HG02938 (cell line): ENCODE measurements around the gene KCNQ2.

Experiments
- ATAC-seq: cut with Tn5 transposase; IDR thresholded peaks from one replicate; pipeline ENCODE4 v1.9.1; 2021; ENCODE audit warnings: mild to moderate bottlenecking, moderate library complexity; ENCODE audit not compliant: unreplicated experiment

The KCNQ2 gene

GRCh38 chr20:63471717-63471980, 806 bp downstream of the KCNQ2 start:
- ATAC-seq: no peak

DNA sequence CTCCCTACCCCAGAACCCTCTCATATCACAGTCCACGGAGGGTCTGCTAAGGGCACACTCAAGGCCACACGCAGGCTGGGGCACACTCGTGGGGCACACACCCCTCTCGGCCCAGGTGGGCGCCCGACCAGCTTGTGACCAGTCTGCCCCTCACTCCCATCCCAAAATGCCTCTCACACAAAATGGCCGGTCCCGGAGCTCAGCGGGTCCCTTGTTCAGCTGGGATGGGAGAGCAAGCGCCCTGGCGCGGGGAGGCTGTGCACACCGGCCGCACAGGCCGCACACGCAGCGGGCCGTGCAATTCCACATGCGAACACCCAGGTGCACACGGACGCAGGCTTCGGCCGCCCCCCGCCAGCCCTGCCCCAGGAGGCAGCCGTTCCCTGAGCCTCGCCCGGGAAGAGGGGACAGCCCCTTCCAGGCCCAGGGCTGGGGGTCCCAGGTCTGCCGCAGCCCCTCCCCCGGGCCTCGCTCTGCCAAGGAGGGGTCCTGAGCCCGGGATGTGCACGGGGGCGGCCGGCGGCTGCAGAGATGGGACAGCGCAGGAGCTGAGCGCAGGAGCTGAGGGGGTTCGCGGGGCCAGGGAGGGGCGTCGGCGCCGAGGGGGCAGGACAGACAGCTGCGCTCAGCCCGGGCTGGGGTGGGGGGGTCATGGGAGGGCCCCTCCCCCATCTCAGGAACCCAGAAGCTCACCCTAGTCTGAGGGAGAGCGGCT, 1.3 kb downstream of the KCNQ2 start:
- no peak for ATAC-seq

GRCh38 chr20:63470410-63470809, 2.0 kb downstream of the KCNQ2 start:
- no peak for ATAC-seq

DNA sequence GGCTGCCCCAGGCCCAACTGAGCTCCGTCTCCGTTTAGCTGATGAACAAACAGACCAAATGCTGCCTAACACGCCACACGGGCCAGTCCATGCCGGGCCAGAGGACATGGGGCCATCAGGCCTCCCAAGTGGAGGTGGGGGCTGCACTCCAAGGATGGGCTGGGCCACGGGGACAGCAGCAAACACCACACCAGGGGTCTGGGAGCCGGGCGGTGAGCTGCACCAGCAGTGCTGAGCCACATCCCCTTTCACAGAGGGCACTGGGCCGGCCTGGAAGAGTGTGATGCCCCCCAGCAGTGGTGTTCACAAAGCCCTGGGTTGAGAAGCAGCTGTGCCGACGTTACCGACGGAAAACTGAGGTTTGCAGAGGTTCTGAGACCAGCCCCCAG, 2.7 kb downstream of the KCNQ2 start:
- no peak for ATAC-seq

DNA sequence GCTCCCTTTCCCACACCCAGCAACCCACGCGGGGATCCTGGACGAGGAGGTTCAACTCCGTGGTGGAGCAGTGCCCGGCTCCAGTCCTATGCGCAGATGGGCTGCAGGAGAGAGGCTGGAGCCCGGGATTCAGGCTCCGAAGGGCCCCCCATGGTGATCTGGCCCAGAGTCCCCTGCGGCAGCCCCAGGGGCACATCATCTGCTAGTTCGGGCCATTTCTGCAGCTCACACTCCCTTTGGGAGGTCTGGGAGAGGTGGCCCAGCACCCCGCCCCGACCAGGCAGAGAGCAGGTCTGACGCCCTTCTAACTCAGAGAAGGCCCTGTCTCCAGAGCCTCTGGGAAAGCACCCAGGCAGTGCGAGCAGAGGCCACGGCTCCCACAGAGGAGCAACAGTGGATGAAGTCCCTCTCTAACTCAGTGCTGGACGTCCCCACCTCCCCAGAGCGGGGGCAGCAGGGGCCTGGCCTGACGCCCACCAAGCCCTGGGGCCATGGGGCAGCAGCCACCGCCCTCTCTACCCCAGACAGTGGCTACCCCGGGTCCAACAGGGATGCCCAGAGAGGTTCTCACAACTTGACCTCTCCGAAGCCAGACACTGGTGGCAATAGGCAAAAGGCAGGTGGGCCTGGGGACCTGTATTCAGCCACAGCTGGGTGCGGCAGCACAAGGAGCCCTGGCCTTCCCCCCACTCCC, 3.3 kb downstream of the KCNQ2 start:
- no peak for ATAC-seq

- ATAC-seq: no peak
Measured at GRCh38 chr20:63468421-63468820, 4.0 kb downstream of the KCNQ2 start.

GRCh38 chr20:63467294-63468083, 5.0 kb downstream of the KCNQ2 start:
- no peak for ATAC-seq

- no peak for ATAC-seq
Measured at GRCh38 chr20:63466861-63467260, 5.6 kb downstream of the KCNQ2 start.

- ATAC-seq: no peak
Measured at GRCh38 chr20:63466250-63466825, 6.1 kb downstream of the KCNQ2 start.

DNA sequence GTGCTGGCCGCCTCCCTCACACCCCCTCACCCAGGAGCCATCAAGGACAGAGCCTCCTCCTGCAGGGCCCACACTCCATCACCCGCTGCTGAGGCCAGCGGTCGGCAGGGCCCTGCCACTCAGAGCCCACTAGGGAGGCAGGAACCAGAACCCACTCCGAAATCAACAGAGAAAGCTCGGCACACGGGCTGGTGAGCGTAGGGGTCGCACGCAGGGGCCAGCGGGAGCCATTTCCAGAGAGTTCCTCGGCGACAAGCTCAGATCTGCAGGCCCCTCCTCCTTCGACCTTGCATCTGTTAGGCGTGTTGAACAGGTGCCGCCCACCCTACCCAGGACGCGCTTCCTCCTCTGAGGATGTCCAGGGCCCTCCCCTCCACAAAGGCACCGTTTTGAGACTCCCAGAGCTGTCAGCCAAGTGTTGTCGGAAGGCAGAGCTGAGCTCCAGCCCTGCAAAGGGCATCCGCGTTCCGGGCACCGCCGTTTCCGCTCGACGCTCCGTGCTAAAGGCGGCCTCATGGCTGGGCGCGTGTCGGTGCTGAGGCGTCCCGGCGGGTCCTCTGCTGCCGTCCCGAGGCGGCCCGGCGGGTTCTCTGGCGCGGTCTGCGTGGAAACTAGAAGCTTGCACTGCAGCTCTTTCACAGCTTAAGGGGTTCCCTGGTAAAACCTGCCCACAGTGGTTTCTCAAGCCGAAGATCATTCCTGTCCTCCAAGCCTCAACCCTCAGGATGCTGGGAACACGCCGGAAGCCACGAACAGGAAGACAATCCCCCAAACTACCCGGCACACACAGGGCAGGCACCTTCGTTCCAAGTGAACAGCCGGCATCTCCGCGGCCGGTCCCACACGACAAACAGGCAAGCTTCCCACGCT, 6.8 kb downstream of the KCNQ2 start:
- ATAC-seq: no peak

GRCh38 chr20:63464289-63464635, 8.2 kb downstream of the KCNQ2 start:
- ATAC-seq: no peak

- ATAC-seq: no peak
Measured at GRCh38 chr20:63463400-63464288, 8.8 kb downstream of the KCNQ2 start.

- no peak for ATAC-seq
Measured at GRCh38 chr20:63462244-63462643, 10.2 kb downstream of the KCNQ2 start.

DNA sequence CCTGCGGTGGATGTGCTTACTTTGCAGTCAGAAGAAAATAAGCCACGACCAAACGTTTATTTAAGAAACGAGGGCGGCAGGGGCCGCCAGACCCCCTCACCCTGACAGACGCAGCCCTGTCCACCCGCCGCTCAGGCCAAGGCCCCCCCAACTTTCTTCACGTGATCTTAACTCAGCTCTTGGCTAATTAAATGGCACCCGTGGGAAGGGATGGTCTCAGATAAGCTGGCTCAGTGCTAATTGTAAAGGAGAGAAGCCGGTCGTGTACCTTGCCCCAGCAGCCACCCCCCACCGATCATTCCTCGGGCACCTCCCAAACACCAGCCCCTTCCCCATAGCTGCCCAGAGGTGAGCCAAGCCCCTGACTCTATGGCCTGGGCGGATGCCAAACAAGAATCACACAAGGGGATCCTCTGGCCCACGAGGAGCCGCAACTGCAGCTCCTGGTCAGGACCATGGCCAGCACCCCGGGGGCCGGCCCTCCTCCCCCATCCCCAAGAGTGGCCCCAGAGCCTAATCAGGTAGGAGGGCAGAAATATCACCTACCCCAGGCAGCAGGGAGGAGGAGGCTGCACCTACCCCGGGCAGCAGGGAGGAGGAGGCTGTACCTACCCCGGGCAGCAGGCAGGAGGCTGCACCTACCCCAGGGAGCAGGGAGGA, 11.2 kb downstream of the KCNQ2 start:
- no peak for ATAC-seq

GRCh38 chr20:63459070-63459380, 13.4 kb downstream of the KCNQ2 start:
- no peak for ATAC-seq

DNA sequence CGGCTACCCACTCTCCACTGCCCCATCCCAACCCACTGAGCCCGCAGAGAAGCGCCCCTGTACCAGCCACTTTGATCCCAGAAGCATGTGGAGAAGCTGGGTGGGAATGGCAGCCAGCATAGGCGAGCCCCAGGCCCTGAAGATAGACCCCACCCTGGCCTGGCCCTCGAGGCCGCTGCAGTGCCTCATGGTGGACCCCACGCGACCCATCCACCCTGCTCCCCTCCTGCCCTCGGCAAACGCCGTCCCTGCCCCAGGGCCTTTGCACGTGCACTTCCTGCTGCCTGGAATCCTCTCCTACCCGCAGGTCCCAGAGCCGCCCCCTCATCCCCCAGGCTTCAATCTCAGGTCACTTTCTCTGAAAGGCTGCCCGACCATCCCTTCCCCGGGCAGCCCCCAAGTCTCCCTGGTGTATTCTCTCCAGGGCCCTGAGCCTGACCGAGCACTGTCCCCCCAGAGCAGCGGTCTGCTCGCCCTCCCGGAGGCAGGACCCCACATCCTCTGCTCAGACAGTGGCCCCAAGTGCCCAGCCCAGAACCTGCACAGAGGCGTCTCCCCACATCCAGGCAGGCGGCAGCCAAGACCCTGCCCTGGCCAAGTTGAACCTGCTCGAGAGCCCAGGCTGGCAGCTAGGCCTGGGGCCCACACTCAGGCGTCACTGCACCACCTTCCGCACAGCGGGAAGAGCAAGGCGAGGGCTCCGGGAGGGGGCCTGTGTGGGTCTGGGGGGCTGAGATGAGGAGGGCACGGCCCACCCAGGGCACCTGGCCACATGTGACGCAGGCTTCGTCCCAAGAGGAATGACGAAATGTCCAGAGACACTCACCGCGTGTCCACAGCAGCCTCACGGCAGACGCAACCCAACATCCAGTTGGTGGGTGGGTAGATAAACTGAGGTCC, 14.0 kb downstream of the KCNQ2 start:
- no peak for ATAC-seq

DNA sequence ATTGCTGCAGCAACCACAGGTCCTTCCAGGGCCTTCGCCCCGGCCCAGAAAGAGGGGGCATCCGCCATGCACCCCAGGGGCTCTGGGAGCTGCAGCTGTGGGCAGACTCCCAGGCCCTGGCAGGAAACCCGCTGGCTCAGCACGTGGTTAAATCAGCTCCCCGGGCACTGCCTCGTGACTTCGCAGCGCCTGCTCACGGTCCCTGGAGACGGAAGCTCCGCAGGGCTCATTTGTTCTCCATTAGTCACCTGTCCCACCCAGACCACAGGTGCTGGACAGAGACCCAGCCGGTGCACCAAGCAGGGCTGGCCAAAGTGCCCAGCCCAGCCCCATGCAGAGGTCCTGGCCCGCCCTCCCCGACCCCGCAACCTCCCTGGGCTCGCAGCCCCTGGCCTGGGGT, 14.7 kb downstream of the KCNQ2 start:
- no peak for ATAC-seq

- no peak for ATAC-seq
Measured at GRCh38 chr20:63456429-63457284, 15.8 kb downstream of the KCNQ2 start.
